ENCODE measurements around the gene STARD13. TPM values are rescaled to one million over a fixed set of nuclear protein-coding genes. Genes with fewer than 3 reads are reported as not detected.

Gene STARD13
- total and polyA plus RNA-seq, 8 donors, result 4.4 to 158 (median 44.0) TPM

GRCh38 chr13:33265133-33265532 lies 20.4 kb downstream of the STARD13 start:
- no peak for DNase-seq
- Histone ChIP-seq H3K4me3 (no peak overlapping the region), H3K4me1 (peaks cover 46 to 96% (median 76%) of the 10 kb centered on the region in 4 donors), H3K27ac (no peak overlapping the region), H3K36me3 (no peaks in the 10 kb centered on the region), H3K27me3 (no peaks in the 10 kb centered on the region), H3K9me3 (no peaks in the 10 kb centered on the region)
- TF ChIP-seq CTCF (IDR thresholded peaks at IDR 0.05) (no peak), POLR2A (IDR thresholded peaks at IDR 0.05) (no peak)
- intact Hi-C loops (cut with DNase I; ENCODE audit: low total_unique reads), result no loop called here

- H3K27ac ChIP-seq, result peak overlapping the region in 3 of 5 donors; percentile 6 to 72 (median 7)
- 73 to 87% (median 84%) methylated on average over 4 of the region's 4 CpGs for WGBS, 5 donors
- intact Hi-C loops (cut with DNase I; ENCODE audit: low total_unique reads), result no loop called here
These were observed 21.0 kb downstream of the STARD13 start for GRCh38 chr13:33264620-33264978.

GRCh38 chr13:33263976-33264619 lies 21.5 kb downstream of the STARD13 start:
- H3K4me3 ChIP-seq, result no peak overlapping the region
- no peaks in the 10 kb centered on the region for H3K9me3 ChIP-seq
- peaks cover 39 to 96% (median 74%) of the 10 kb centered on the region in 4 donors for H3K4me1 ChIP-seq
- H3K36me3 ChIP-seq, result no peaks in the 10 kb centered on the region
- no peak for TF ChIP-seq POLR2AphosphoS5 (IDR thresholded peaks at IDR 0.05)
- H3K27ac ChIP-seq, result peak overlapping the region in 3 of 5 donors; percentile 6 to 72 (median 7)
- intact Hi-C loops (cut with DNase I; ENCODE audit: low total_unique reads), result no loop called here
- 93 to 96% (median 94%) methylated on average over 5 of the region's 5 CpGs for WGBS, 5 donors
- no peak for DNase-seq
- H3K27me3 ChIP-seq, result no peaks in the 10 kb centered on the region

More at GRCh38 chr13:33264620-33264978, 21.0 kb downstream of the STARD13 start:
- no peaks in the 10 kb centered on the region for H3K36me3 ChIP-seq
- H3K9me3 ChIP-seq, result no peaks in the 10 kb centered on the region
- TF ChIP-seq POLR2A (IDR thresholded peaks at IDR 0.05) (no peak), EP300 (IDR thresholded peaks at IDR 0.05) (no peak), CTCF (IDR thresholded peaks at IDR 0.05) (no peak), POLR2AphosphoS5 (IDR thresholded peaks at IDR 0.05) (no peak)
- H3K4me3 ChIP-seq, result no peak overlapping the region
- no peaks in the 10 kb centered on the region for H3K27me3 ChIP-seq
- H3K4me1 ChIP-seq, result peaks cover 42 to 96% (median 75%) of the 10 kb centered on the region in 4 donors
- no peak for DNase-seq

- no peak for TF ChIP-seq EP300 (IDR thresholded peaks at IDR 0.05)
- WGBS, 5 donors, result 80 to 94% (median 88%) methylated on average over 5 of the region's 5 CpGs
- no peaks in the 10 kb centered on the region for H3K27me3 ChIP-seq
- H3K4me3 ChIP-seq, result no peak overlapping the region
- intact Hi-C loops (cut with DNase I; ENCODE audit: low total_unique reads), result no loop called here
- H3K27ac ChIP-seq, result peak overlapping the region in 3 of 5 donors; percentile 12 to 72 (median 62)
- H3K4me1 ChIP-seq, result peaks cover 38 to 96% (median 72%) of the 10 kb centered on the region in 4 donors
- H3K36me3 ChIP-seq, result no peaks in the 10 kb centered on the region
- H3K9me3 ChIP-seq, result no peaks in the 10 kb centered on the region
- no peak for DNase-seq
These were observed 22.1 kb downstream of the STARD13 start for GRCh38 chr13:33263484-33263883.

- Histone ChIP-seq H3K36me3 (no peaks in the 10 kb centered on the region), H3K27me3 (no peaks in the 10 kb centered on the region), H3K4me1 (peaks cover 33 to 96% (median 69%) of the 10 kb centered on the region in 4 donors), H3K27ac (peak overlapping the region in 4 of 5 donors; percentile 12 to 72 (median 50)), H3K9me3 (no peaks in the 10 kb centered on the region), H3K4me3 (no peak overlapping the region)
- intact Hi-C loops (cut with DNase I; ENCODE audit: low total_unique reads), result no loop called here
- DNase-seq, result no peak
- no peak for TF ChIP-seq POLR2AphosphoS5 (IDR thresholded peaks at IDR 0.05)
- no peak for TF ChIP-seq POLR2A (IDR thresholded peaks at IDR 0.05)
- TF ChIP-seq CTCF (IDR thresholded peaks at IDR 0.05), result no peak
- WGBS, 5 donors, result 71 to 90% (median 79%) methylated on average over 2 of the region's 2 CpGs
These were observed 22.6 kb downstream of the STARD13 start for GRCh38 chr13:33262997-33263396.

Data from stomach (tissue), 9 donors.